GM23338 (cell line): ENCODE results near the gene ZNF382. TPM values are rescaled to one million over a fixed set of nuclear protein-coding genes. Genes with fewer than 3 reads are reported as not detected.

Experiments used
- ATAC-seq: fragments of 200-7000 bp; cut with Tn5 transposase; 3 replicates; pipeline ENCODE4 v1.9.1; 2020
- DNase-seq: peaks from one replicate; pipeline ENCODE4 v3.0.0-alpha.2; 2015; ENCODE audit warnings: low spot score
- H2AFZ ChIP-seq: fragments of 200-600 bp; sonication (generic); 2 replicates; pipeline ENCODE4 v1.8.0; 2016; ENCODE audit warnings: antibody characterized with exemption, mild to moderate bottlenecking, moderate library complexity
- H3F3A ChIP-seq: fragments of 200-600 bp; sonication (generic); replicated peaks from 2 replicates; pipeline ENCODE4 v1.8.0; 2017; ENCODE audit warnings: antibody characterized with exemption, mixed run types, low read depth
- H3K27ac ChIP-seq: fragments of 200-600 bp; sonication (generic); 2 replicates; pipeline ENCODE4 v1.6.1; 2016; ENCODE audit warnings: low read depth
- H3K27me3 ChIP-seq: fragments of 200-600 bp; sonication (generic); 2 replicates; pipeline ENCODE4 v1.8.0; 2016; ENCODE audit warnings: mild to moderate bottlenecking, mixed run types, moderate library complexity; ENCODE audit not compliant: insufficient read depth
- H3K36me3 ChIP-seq: fragments of 200-600 bp; sonication (generic); 2 replicates; pipeline ENCODE4 v1.8.0; 2016; ENCODE audit warnings: mild to moderate bottlenecking; ENCODE audit not compliant: insufficient read depth
- H3K4me1 ChIP-seq: fragments of 200-600 bp; sonication (generic); 2 replicates; pipeline ENCODE4 v1.8.0; 2016; ENCODE audit warnings: mild to moderate bottlenecking, moderate library complexity; ENCODE audit not compliant: insufficient read depth
- H3K4me2 ChIP-seq: fragments of 200-600 bp; sonication (generic); 2 replicates; pipeline ENCODE4 v1.7.1; 2017; ENCODE audit warnings: mixed run types
- H3K4me3 ChIP-seq: fragments of 200-600 bp; sonication (generic); 2 replicates; pipeline ENCODE4 v1.6.1; 2016; ENCODE audit warnings: mixed run types
- H3K79me2 ChIP-seq: fragments of 200-600 bp; sonication (generic); replicated peaks from 2 replicates; pipeline ENCODE4 v1.8.0; 2017; ENCODE audit warnings: mild to moderate bottlenecking; ENCODE audit not compliant: insufficient read depth
- H3K9me2 ChIP-seq: fragments of 200-600 bp; sonication (generic); 2 replicates; pipeline ENCODE4 v1.8.0; 2017; ENCODE audit not compliant: insufficient read depth
- H4K20me1 ChIP-seq: fragments of 200-600 bp; sonication (generic); replicated peaks from 2 replicates; pipeline ENCODE4 v1.8.0; 2017; ENCODE audit warnings: mild to moderate bottlenecking; ENCODE audit not compliant: insufficient read depth
- H3K27ac Mint-ChIP-seq: 2 replicates; pipeline ENCODE4 v1.8.0; 2020; ENCODE audit warnings: inconsistent platforms, mild to moderate bottlenecking, moderate library complexity, mixed read lengths
- H3K27me3 Mint-ChIP-seq: 3 replicates; pipeline ENCODE4 v1.8.0; 2022; ENCODE audit warnings: low read depth, mild to moderate bottlenecking, moderate library complexity, mixed read lengths, inconsistent platforms; ENCODE audit not compliant: insufficient read depth, poor library complexity
- H3K36me3 Mint-ChIP-seq: 3 replicates; pipeline ENCODE4 v1.8.0; 2021; ENCODE audit warnings: low read depth, mild to moderate bottlenecking, inconsistent platforms, moderate library complexity, mixed read lengths
- H3K4me1 Mint-ChIP-seq: 3 replicates; pipeline ENCODE4 v1.8.0; 2020; ENCODE audit warnings: mild to moderate bottlenecking, inconsistent platforms, mixed read lengths
- H3K4me3 Mint-ChIP-seq: 3 replicates; pipeline ENCODE4 v1.8.0; 2021; ENCODE audit warnings: moderate library complexity, mild to moderate bottlenecking, inconsistent platforms, mixed read lengths
- H3K9me3 Mint-ChIP-seq: 3 replicates; pipeline ENCODE4 v1.8.0; 2020; ENCODE audit warnings: moderate library complexity, mild to moderate bottlenecking, inconsistent platforms, mixed read lengths
- CREB1 ChIP-seq: fragments of 250-450 bp; sonication (Bioruptor Pico); IDR thresholded peaks from 2 replicates; pipeline ENCODE4 v1.5.0; 2020; ENCODE audit warnings: low read depth, mild to moderate bottlenecking, moderate library complexity
- CTCF ChIP-seq, 2 experiments: fragments of 200-600 bp in 1 of 2; sonication (generic) in 1 of 2; conservative IDR thresholded peaks; 2 replicates each; pipeline versions ENCODE4 v1.5.1 to v1.6.1; 2016 to 2017; ENCODE audit warnings: antibody characterized with exemption in 2 of 2, low read depth in 2 of 2, mild to moderate bottlenecking in 2 of 2, moderate library complexity in 1 of 2
- ETS1 ChIP-seq: IDR thresholded peaks from 2 replicates; pipeline ENCODE4 v1.6.1; 2016; ENCODE audit warnings: antibody characterized with exemption
- EZH2 ChIP-seq: fragments of 200-600 bp; sonication (generic); IDR thresholded peaks from one replicate; pipeline ENCODE4 v1.8.0; 2017; ENCODE audit warnings: antibody characterized with exemption, mild to moderate bottlenecking, low read depth; ENCODE audit not compliant: unreplicated experiment
- EZH2phosphoT487 ChIP-seq: fragments of 200-600 bp; sonication (generic); IDR thresholded peaks from one replicate; pipeline ENCODE4 v1.8.1; 2018; ENCODE audit warnings: antibody characterized with exemption; ENCODE audit not compliant: unreplicated experiment
- JUNB ChIP-seq: IDR thresholded peaks from one replicate; pipeline ENCODE4 v1.6.1; 2016; ENCODE audit warnings: antibody characterized with exemption; ENCODE audit not compliant: unreplicated experiment
- NANOG ChIP-seq: IDR thresholded peaks from 2 replicates; pipeline ENCODE4 v1.6.1; 2016; ENCODE audit warnings: antibody characterized with exemption, borderline replicate concordance
- POLR2AphosphoS5 ChIP-seq: IDR thresholded peaks from 2 replicates; pipeline ENCODE4 v1.6.1; 2016; ENCODE audit warnings: antibody characterized with exemption, low read depth
- REST ChIP-seq: IDR thresholded peaks from one replicate; pipeline ENCODE4 v1.6.1; 2018; ENCODE audit warnings: antibody characterized with exemption; ENCODE audit not compliant: unreplicated experiment
- STAT1 ChIP-seq: IDR thresholded peaks from one replicate; pipeline ENCODE4 v1.6.1; 2016; ENCODE audit warnings: antibody characterized with exemption; ENCODE audit not compliant: unreplicated experiment
- ZNF114 ChIP-seq: fragments of 250-450 bp; sonication (Bioruptor Pico); IDR thresholded peaks from 2 replicates; pipeline ENCODE4 v1.5.0; 2020; ENCODE audit warnings: mild to moderate bottlenecking, moderate library complexity
- ZNF331 ChIP-seq: fragments of 250-450 bp; sonication (Bioruptor Pico); IDR thresholded peaks from 2 replicates; pipeline ENCODE4 v1.5.0; 2020; ENCODE audit warnings: low read depth, mild to moderate bottlenecking, moderate library complexity
- ZNF462 ChIP-seq: fragments of 250-450 bp; sonication (Bioruptor Pico); IDR thresholded peaks from 2 replicates; pipeline ENCODE4 v1.5.0; 2020; ENCODE audit warnings: mild to moderate bottlenecking, moderate library complexity
- polyA plus RNA-seq: library from polyadenylated mRNA; unstranded; fragments of >200 nt; fragmentation: Nextera tagmentation; extraction: Ambion mirVana; gene quantifications from 2 replicates; pipeline ENCODE4 v1.2.1, GENCODE V29; 2016
- total RNA-seq: library from RNA; depleted of rRNA; stranded (reverse); fragments of >200 nt; shearing (Covaris generic); gene quantifications from 2 replicates; pipeline ENCODE4 v1.2.3, GENCODE V29; 2014

The ZNF382 gene
- total and polyA plus RNA-seq, 2 experiments from 2014 or later: 3.8 to 11.5 TPM

DNA sequence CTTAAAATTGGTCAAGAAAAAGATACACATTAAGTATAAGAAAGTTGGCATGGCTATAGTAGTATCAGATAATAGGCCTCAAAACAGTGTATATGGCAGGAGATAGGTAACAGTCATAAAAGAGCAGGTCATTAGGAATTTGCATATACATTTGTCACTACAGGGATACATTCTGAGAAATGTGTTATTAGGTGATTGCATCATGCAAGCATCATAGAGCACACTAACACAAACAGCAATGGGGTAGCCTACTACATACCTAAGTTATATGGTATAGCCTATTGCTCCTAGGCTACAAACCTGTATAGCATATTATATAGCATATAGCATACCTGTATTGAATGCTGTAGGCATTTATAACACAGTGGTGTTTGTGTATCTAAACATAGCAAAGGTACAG, 25.9 kb upstream of the ZNF382 start:
- H3F3A ChIP-seq: no peaks in the 10 kb centered on the region
- H4K20me1 ChIP-seq: no peaks in the 10 kb centered on the region; the same call in none of the 2 replicates
- TF ChIP-seq ZNF331 (CRISPR knock-in tag): no peak
- no peak for TF ChIP-seq ZNF462 (CRISPR knock-in tag)
- TF ChIP-seq CTCF (conservative IDR thresholded peaks at IDR 0.05; ENCODE audit: low read depth in 2 of 2): no peak
- no peak for TF ChIP-seq JUNB
- no peak for TF ChIP-seq EZH2phosphoT487
- no peak for TF ChIP-seq ETS1
- no peak for TF ChIP-seq EZH2
- no peak for TF ChIP-seq NANOG
- TF ChIP-seq CREB1 (CRISPR knock-in tag): no peak
- TF ChIP-seq ZNF114 (CRISPR knock-in tag): no peak
- TF ChIP-seq REST: no peak
- no peak for TF ChIP-seq STAT1
- no peak for TF ChIP-seq POLR2AphosphoS5
- Mint-ChIP-seq H3K9me3 (peaks cover 3% of the 10 kb centered on the region; the same call in 1 of the 3 replicates), H3K4me3 (no peak overlapping the region), H3K27me3 (peaks cover 4% of the 10 kb centered on the region), H3K27ac (no peak overlapping the region), H3K4me1 (peaks cover 8% of the 10 kb centered on the region; the same call in 2 of the 3 replicates), H3K36me3 (peaks cover 65% of the 10 kb centered on the region)
- H3K27ac ChIP-seq: no peak overlapping the region
- peaks cover 24% of the 10 kb centered on the region for H3K79me2 ChIP-seq
- no peak overlapping the region for H2AFZ ChIP-seq
- DNase-seq (no peak), ATAC-seq (no peak)
- H3K36me3 ChIP-seq: peaks cover 28% of the 10 kb centered on the region
- no peaks in the 10 kb centered on the region for H3K27me3 ChIP-seq
- no peak overlapping the region for H3K4me3 ChIP-seq
- no peaks in the 10 kb centered on the region for H3K4me1 ChIP-seq
- H3K4me2 ChIP-seq: no peak overlapping the region
- H3K9me2 ChIP-seq: no peaks in the 10 kb centered on the region; the same call in 1 of the 2 replicates
